ENCODE measurements around the gene INSIG2.

Gene INSIG2

DNA sequence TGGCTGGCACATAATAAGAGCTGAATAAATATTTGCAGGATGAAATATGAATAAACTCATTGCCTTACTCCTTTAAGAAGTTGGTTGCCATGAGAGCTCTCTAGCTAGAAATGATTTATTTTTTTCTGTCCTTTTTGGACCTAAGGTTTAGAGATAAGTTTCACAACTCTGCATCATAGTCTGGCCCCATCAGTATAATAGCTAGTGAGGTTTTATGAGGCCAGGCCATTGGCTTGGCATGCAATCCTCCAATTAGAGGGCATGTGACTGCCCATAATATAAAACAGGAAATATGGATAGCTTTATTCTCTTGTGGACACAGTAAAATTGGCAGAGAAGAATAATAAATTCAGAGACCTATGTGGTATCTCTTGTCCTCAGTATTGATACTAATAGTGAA is 26.2 kb upstream of the INSIG2 start:
- no peak for TF ChIP-seq CREB1 (IDR thresholded peaks at IDR 0.05; ENCODE audit: low read depth)
- TF ChIP-seq, protein P1, sequence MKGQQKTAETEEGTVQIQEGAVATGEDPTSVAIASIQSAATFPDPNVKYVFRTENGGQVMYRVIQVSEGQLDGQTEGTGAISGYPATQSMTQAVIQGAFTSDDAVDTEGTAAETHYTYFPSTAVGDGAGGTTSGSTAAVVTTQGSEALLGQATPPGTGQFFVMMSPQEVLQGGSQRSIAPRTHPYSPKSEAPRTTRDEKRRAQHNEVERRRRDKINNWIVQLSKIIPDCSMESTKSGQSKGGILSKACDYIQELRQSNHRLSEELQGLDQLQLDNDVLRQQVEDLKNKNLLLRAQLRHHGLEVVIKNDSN (IDR thresholded peaks at IDR 0.05) = no peak
- no peak for TF ChIP-seq TAF1 (IDR thresholded peaks at IDR 0.05; ENCODE audit: low read depth)
- no peak for TF ChIP-seq CEBPB (IDR thresholded peaks at IDR 0.05)
- TF ChIP-seq MAX (IDR thresholded peaks at IDR 0.05) = no peak
- no peak for TF ChIP-seq ZBTB7A (IDR thresholded peaks at IDR 0.05; ENCODE audit: low read depth)
- TF ChIP-seq EGR1 (IDR thresholded peaks at IDR 0.05) = no peak
- no peak for TF ChIP-seq EP300 (IDR thresholded peaks at IDR 0.05; ENCODE audit: borderline replicate concordance)
- TF ChIP-seq, protein P2, sequence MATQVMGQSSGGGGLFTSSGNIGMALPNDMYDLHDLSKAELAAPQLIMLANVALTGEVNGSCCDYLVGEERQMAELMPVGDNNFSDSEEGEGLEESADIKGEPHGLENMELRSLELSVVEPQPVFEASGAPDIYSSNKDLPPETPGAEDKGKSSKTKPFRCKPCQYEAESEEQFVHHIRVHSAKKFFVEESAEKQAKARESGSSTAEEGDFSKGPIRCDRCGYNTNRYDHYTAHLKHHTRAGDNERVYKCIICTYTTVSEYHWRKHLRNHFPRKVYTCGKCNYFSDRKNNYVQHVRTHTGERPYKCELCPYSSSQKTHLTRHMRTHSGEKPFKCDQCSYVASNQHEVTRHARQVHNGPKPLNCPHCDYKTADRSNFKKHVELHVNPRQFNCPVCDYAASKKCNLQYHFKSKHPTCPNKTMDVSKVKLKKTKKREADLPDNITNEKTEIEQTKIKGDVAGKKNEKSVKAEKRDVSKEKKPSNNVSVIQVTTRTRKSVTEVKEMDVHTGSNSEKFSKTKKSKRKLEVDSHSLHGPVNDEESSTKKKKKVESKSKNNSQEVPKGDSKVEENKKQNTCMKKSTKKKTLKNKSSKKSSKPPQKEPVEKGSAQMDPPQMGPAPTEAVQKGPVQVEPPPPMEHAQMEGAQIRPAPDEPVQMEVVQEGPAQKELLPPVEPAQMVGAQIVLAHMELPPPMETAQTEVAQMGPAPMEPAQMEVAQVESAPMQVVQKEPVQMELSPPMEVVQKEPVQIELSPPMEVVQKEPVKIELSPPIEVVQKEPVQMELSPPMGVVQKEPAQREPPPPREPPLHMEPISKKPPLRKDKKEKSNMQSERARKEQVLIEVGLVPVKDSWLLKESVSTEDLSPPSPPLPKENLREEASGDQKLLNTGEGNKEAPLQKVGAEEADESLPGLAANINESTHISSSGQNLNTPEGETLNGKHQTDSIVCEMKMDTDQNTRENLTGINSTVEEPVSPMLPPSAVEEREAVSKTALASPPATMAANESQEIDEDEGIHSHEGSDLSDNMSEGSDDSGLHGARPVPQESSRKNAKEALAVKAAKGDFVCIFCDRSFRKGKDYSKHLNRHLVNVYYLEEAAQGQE (IDR thresholded peaks at IDR 0.05; ENCODE audit: low read depth) = no peak
- TF ChIP-seq NFIC (IDR thresholded peaks at IDR 0.05) = no peak
- TF ChIP-seq TEAD4 (IDR thresholded peaks at IDR 0.05) = no peak
- no peak for TF ChIP-seq RAD21 (IDR thresholded peaks at IDR 0.05; ENCODE audit: low read depth)
- TF ChIP-seq FOXM1 (IDR thresholded peaks at IDR 0.05; ENCODE audit: borderline replicate concordance, low read depth) = no peak
- no peak for TF ChIP-seq TCF12 (IDR thresholded peaks at IDR 0.05; ENCODE audit: low read depth)
- no peak for TF ChIP-seq YY1 (IDR thresholded peaks at IDR 0.05; ENCODE audit: low read depth)

GRCh38 chr2:118062669-118063068 is 25.6 kb upstream of the INSIG2 start:
- no peak for TF ChIP-seq RAD21 (IDR thresholded peaks at IDR 0.05; ENCODE audit: low read depth)
- TF ChIP-seq TCF12 (IDR thresholded peaks at IDR 0.05; ENCODE audit: low read depth) = no peak
- TF ChIP-seq, protein P2 (IDR thresholded peaks at IDR 0.05; ENCODE audit: low read depth) = no peak
- no peak for TF ChIP-seq CREB1 (IDR thresholded peaks at IDR 0.05; ENCODE audit: low read depth)
- TF ChIP-seq, protein P1 (IDR thresholded peaks at IDR 0.05) = no peak
- TF ChIP-seq EP300 (IDR thresholded peaks at IDR 0.05; ENCODE audit: borderline replicate concordance) = no peak
- TF ChIP-seq TEAD4 (IDR thresholded peaks at IDR 0.05) = no peak
- no peak for TF ChIP-seq MAX (IDR thresholded peaks at IDR 0.05)
- no peak for TF ChIP-seq CEBPB (IDR thresholded peaks at IDR 0.05)
- TF ChIP-seq NFIC (IDR thresholded peaks at IDR 0.05) = no peak
- no peak for TF ChIP-seq EGR1 (IDR thresholded peaks at IDR 0.05)
- TF ChIP-seq YY1 (IDR thresholded peaks at IDR 0.05; ENCODE audit: low read depth) = no peak
- no peak for TF ChIP-seq FOXM1 (IDR thresholded peaks at IDR 0.05; ENCODE audit: borderline replicate concordance, low read depth)
- no peak for TF ChIP-seq ZBTB7A (IDR thresholded peaks at IDR 0.05; ENCODE audit: low read depth)
- no peak for TF ChIP-seq TAF1 (IDR thresholded peaks at IDR 0.05; ENCODE audit: low read depth)

DNA sequence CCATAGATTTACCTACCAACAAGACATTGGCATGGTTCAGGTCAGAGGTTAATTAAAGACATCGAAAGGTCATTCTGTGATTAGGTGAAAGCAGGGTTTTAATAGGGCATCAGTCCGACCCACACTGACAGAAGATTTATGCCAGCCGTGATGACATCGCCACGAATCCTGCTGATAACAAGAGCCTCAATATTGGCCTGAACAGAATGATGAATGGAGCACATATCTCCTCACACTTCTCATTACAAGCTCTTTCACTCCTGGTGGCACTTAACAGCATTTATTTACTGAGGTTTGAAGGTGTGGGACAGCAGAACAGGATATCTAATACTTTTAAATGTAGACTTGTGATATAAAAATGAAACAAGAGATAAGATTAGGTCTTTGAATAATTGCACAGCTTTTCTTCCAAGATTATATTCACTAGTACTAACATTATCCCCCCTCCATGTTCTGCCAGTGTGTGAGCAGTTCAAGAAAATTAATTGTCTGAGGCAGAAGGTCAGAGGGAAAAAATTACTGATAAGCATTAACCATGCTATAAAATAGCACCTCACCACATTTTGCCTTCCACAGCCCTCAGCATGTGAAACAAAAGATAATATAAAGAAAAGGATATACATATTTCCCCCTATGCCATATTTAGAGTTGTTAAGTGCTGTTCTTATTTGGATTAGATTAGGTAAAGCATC is 23.1 kb upstream of the INSIG2 start:
- TF ChIP-seq NFIC (IDR thresholded peaks at IDR 0.05) = no peak

DNA sequence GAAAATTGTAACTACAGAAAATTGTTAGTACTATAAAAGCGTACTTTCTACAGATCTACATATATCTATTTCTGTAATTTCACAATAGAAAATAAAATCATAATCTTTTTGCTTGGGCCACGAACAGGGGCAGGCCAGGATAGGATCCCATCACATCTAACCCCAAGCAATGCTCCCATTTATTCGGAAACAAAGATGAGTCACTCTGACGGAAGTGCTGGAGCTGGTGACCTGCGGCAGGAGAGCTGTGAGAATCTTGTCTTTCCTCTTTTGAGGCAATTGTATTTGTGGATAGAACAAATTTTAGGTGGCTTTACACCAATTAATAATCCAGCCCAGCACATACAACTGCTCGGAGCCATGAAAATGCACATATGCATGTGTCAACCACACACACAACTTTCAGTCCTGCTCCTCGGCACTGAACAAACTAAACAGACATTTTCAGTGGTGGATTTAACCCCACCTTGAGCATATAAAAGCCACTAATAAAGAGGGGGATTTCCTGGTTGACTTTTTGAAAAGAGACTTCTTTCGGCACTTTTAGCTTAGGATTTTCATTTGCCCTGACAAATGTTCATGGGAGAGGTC is 22.3 kb upstream of the INSIG2 start:
- TF ChIP-seq, protein P2 (IDR thresholded peaks at IDR 0.05; ENCODE audit: low read depth) = no peak
- no peak for TF ChIP-seq RAD21 (IDR thresholded peaks at IDR 0.05; ENCODE audit: low read depth)
- TF ChIP-seq FOXM1 (IDR thresholded peaks at IDR 0.05; ENCODE audit: borderline replicate concordance, low read depth) = no peak
- no peak for TF ChIP-seq MAX (IDR thresholded peaks at IDR 0.05)
- no peak for TF ChIP-seq YY1 (IDR thresholded peaks at IDR 0.05; ENCODE audit: low read depth)
- TF ChIP-seq NFIC (IDR thresholded peaks at IDR 0.05) = no peak
- TF ChIP-seq TEAD4 (IDR thresholded peaks at IDR 0.05) = no peak
- TF ChIP-seq CREB1 (IDR thresholded peaks at IDR 0.05; ENCODE audit: low read depth) = no peak
- no peak for TF ChIP-seq CEBPB (IDR thresholded peaks at IDR 0.05)
- no peak for TF ChIP-seq TAF1 (IDR thresholded peaks at IDR 0.05; ENCODE audit: low read depth)
- TF ChIP-seq ZBTB7A (IDR thresholded peaks at IDR 0.05; ENCODE audit: low read depth) = no peak
- TF ChIP-seq EGR1 (IDR thresholded peaks at IDR 0.05) = no peak
- no peak for TF ChIP-seq EP300 (IDR thresholded peaks at IDR 0.05; ENCODE audit: borderline replicate concordance)
- TF ChIP-seq, protein P1 (IDR thresholded peaks at IDR 0.05) = no peak
- no peak for TF ChIP-seq TCF12 (IDR thresholded peaks at IDR 0.05; ENCODE audit: low read depth)

All from Ishikawa (cell line).